HG03175 (cell line): ENCODE measurements around the gene OVOL3.

ENCODE experiments used
- ATAC-seq: cut with Tn5 transposase; IDR thresholded peaks from one replicate; pipeline ENCODE4 v1.9.1; 2021; ENCODE audit warnings: mild to moderate bottlenecking, moderate library complexity; ENCODE audit not compliant: unreplicated experiment

OVOL3 gene

DNA sequence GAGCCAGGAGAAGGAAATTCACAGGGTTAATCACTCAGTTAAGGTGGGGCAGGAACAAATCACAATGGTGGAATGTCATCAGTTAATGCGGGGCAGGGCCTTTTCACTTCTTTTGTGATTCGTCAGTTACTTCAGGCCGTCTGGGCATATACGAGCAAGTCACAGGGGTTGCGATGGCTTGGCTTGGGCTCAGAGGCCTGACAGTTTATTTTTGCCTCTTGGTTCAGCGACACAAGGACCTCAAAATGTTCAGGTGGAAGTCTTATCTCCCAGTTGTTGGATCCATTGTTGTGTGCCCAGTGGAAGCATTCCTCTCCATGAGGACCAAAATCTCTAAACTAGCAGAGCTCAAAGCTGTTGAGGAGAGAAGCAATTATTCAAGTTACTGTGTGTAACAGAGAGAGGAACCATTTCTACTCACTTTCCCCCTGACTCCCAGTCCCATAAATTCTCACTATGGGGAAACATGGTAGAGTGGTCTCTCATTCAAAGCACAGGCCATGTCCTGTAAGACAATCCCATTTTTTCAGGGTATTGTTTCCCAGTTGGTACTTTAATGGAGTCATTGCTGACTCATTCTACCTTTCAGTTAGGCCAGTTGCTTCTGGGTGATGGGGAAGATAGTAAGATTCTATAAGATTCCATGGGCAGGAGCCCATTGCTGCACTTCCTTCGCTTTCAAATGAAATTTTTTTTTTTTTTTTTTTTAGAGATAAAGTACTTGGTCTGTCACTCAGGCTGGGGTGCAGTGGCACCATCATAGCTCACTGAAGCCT lies 50.1 kb downstream of the OVOL3 start:
- no peak for ATAC-seq
